Neural progenitor cell (in vitro differentiated cells): ENCODE measurements around the gene GMDS. TPM values are rescaled to one million over a fixed set of nuclear protein-coding genes. Genes with fewer than 3 reads are reported as not detected.
A peak's percentile ranks its signal among the peaks of the same experiment; 100 is the strongest.

Experiments
- DNase-seq: peaks from one replicate; pipeline ENCODE4 v3.0.0-alpha.2; 2016; ENCODE audit warnings: low spot score
- H2AFZ ChIP-seq: fragments of 200-600 bp; sonication (generic); replicated peaks from 2 replicates; pipeline ENCODE4 v1.6.1; 2016; ENCODE audit warnings: antibody characterized with exemption
- H3F3A ChIP-seq: fragments of 200-600 bp; sonication (generic); 2 replicates; pipeline ENCODE4 v1.6.1; 2016; ENCODE audit warnings: antibody characterized with exemption, low read depth
- H3K27ac ChIP-seq: fragments of 200-600 bp; sonication (generic); 2 replicates; pipeline ENCODE4 v1.5.1; 2016; ENCODE audit warnings: mild to moderate bottlenecking
- H3K27me3 ChIP-seq: fragments of 200-600 bp; sonication (generic); 2 replicates; pipeline ENCODE4 v1.6.1; 2016; ENCODE audit warnings: mild to moderate bottlenecking, moderate library complexity
- H3K36me3 ChIP-seq: fragments of 200-600 bp; sonication (generic); 2 replicates; pipeline ENCODE4 v1.5.1; 2016
- H3K4me1 ChIP-seq: fragments of 200-600 bp; sonication (generic); 2 replicates; pipeline ENCODE4 v1.6.1; 2016; ENCODE audit warnings: mixed run types
- H3K4me2 ChIP-seq: fragments of 200-600 bp; sonication (generic); 2 replicates; pipeline ENCODE4 v1.6.1; 2016
- H3K4me3 ChIP-seq: fragments of 200-600 bp; sonication (generic); 2 replicates; pipeline ENCODE4 v1.5.1; 2016
- H3K79me2 ChIP-seq: fragments of 200-600 bp; sonication (generic); 2 replicates; pipeline ENCODE4 v1.6.1; 2016; ENCODE audit warnings: low read depth
- H3K9ac ChIP-seq: fragments of 200-600 bp; sonication (generic); 2 replicates; pipeline ENCODE4 v1.6.1; 2016
- H3K9me3 ChIP-seq: fragments of 200-600 bp; sonication (generic); 2 replicates; pipeline ENCODE4 v1.5.1; 2016; ENCODE audit warnings: low read depth
- H4K20me1 ChIP-seq: fragments of 200-600 bp; sonication (generic); 2 replicates; pipeline ENCODE4 v1.6.1; 2016; ENCODE audit warnings: low read depth
- H3K27ac Mint-ChIP-seq: 3 replicates; pipeline ENCODE4 v1.8.0; 2021; ENCODE audit warnings: mixed read lengths
- H3K27me3 Mint-ChIP-seq: 2 replicates; pipeline ENCODE4 v1.8.0; 2022; ENCODE audit warnings: low read depth, mild to moderate bottlenecking, inconsistent platforms, moderate library complexity, mixed read lengths; ENCODE audit not compliant: insufficient read depth
- H3K36me3 Mint-ChIP-seq: 3 replicates; pipeline ENCODE4 v1.8.0; 2021; ENCODE audit warnings: mixed read lengths
- H3K4me1 Mint-ChIP-seq: 3 replicates; pipeline ENCODE4 v1.8.0; 2021; ENCODE audit warnings: mixed read lengths
- H3K4me3 Mint-ChIP-seq: 3 replicates; pipeline ENCODE4 v1.8.0; 2021; ENCODE audit warnings: mild to moderate bottlenecking, moderate library complexity, mixed read lengths
- H3K9me3 Mint-ChIP-seq: 3 replicates; pipeline ENCODE4 v1.8.0; 2020; ENCODE audit warnings: mixed read lengths
- EZH2 ChIP-seq: fragments of 200-600 bp; sonication (generic); IDR thresholded peaks from 2 replicates; pipeline ENCODE4 v1.6.1; 2017; ENCODE audit warnings: antibody characterized with exemption, mild to moderate bottlenecking, moderate library complexity
- EZH2phosphoT487 ChIP-seq: fragments of 200-600 bp; sonication (generic); IDR thresholded peaks from 2 replicates; pipeline ENCODE4 v1.6.1; 2017; ENCODE audit warnings: antibody characterized with exemption
- total RNA-seq: library from RNA; depleted of rRNA; stranded (reverse); fragments of >200 nt; gene quantifications from 2 replicates; pipeline ENCODE4 v1.2.3, GENCODE V29; 2015; ENCODE audit warnings: low replicate concordance
- TF ChIP-seq, protein P1 (sequence below): fragments of 200-600 bp; sonication (generic); IDR thresholded peaks from 2 replicates; pipeline ENCODE4 v1.5.1; 2017; ENCODE audit warnings: antibody characterized with exemption, mild to moderate bottlenecking

GMDS gene
- total RNA-seq, 1 donor from 2014 or later: 22.6 TPM

DNA sequence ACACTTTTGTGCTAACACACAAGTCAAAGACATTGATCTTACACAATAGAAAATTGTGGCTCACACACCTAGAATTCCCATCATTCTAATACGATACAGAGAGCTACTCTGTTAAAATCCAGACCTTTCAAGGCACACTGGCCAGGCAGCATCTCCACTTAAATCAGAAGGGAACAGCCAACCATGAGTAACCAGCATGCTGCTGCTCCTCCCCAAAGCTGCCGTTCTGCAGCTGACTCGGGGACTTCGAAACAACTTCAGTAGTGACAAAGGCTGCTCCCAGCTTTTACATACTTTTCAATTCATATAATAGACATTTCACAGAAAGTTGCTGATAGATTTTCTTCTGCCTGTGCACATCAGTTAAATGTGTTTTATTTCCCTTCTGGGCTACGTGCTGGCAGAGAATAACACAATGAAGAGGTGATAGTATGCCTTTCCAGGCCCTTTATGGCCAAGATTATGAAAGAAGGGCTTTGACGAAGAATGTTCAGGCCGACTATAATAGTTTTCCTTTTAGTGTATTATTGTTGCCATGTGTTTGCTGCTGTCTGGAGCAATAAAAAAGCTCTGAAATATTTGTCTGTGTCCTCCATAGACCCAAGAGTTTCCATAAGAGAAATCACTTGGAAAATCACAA is 159.0 kb downstream of the GMDS start:
- Histone ChIP-seq H3K36me3 (no peaks in the 10 kb centered on the region), H3K27me3 (no peaks in the 10 kb centered on the region), H3K4me2 (no peak overlapping the region), H4K20me1 (no peaks in the 10 kb centered on the region), H3K9me3 (no peaks in the 10 kb centered on the region), H3K4me3 (no peak overlapping the region), H2AFZ (peak overlapping the region; percentile 39), H3F3A (no peaks in the 10 kb centered on the region), H3K79me2 (no peaks in the 10 kb centered on the region), H3K27ac (no peak overlapping the region), H3K4me1 (no peaks in the 10 kb centered on the region), H3K9ac (no peak overlapping the region)
- H3K4me3 Mint-ChIP-seq: no peak overlapping the region
- H3K27me3 Mint-ChIP-seq: no peaks in the 10 kb centered on the region
- no peaks in the 10 kb centered on the region for H3K9me3 Mint-ChIP-seq
- no peak overlapping the region for H3K27ac Mint-ChIP-seq
- TF ChIP-seq EZH2phosphoT487: no peak
- no peak for TF ChIP-seq EZH2
- TF ChIP-seq, protein P1, sequence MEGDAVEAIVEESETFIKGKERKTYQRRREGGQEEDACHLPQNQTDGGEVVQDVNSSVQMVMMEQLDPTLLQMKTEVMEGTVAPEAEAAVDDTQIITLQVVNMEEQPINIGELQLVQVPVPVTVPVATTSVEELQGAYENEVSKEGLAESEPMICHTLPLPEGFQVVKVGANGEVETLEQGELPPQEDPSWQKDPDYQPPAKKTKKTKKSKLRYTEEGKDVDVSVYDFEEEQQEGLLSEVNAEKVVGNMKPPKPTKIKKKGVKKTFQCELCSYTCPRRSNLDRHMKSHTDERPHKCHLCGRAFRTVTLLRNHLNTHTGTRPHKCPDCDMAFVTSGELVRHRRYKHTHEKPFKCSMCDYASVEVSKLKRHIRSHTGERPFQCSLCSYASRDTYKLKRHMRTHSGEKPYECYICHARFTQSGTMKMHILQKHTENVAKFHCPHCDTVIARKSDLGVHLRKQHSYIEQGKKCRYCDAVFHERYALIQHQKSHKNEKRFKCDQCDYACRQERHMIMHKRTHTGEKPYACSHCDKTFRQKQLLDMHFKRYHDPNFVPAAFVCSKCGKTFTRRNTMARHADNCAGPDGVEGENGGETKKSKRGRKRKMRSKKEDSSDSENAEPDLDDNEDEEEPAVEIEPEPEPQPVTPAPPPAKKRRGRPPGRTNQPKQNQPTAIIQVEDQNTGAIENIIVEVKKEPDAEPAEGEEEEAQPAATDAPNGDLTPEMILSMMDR: no peak
- no peak for DNase-seq
- no peaks in the 10 kb centered on the region for H3K4me1 Mint-ChIP-seq
- H3K36me3 Mint-ChIP-seq: no peaks in the 10 kb centered on the region

DNA sequence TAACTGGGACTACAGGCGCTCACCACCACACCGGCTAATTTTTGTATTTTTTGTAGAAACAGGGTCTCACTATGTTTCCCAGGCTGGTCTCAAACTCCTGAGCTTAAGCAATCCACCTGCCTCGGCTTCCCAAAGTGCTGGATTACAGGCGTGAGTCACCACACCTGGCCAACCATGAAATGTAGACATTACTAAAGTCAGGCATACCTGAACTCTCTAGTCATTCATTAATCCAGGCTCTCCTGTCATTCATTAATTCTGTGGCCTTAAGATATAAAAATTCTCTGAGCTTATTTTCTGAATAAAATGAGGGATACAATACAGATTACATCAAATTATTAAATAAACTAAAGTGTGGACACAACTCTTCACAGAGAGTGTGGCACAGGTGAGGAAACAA is 159.7 kb downstream of the GMDS start:
- no peak for DNase-seq
- Mint-ChIP-seq H3K9me3 (no peaks in the 10 kb centered on the region), H3K27me3 (no peaks in the 10 kb centered on the region), H3K36me3 (no peaks in the 10 kb centered on the region), H3K27ac (no peak overlapping the region), H3K4me3 (no peak overlapping the region), H3K4me1 (no peaks in the 10 kb centered on the region)
- Histone ChIP-seq H3K4me2 (no peak overlapping the region), H3K9ac (no peak overlapping the region), H3K27me3 (no peaks in the 10 kb centered on the region), H3K4me1 (no peaks in the 10 kb centered on the region), H3F3A (no peaks in the 10 kb centered on the region), H2AFZ (no peak overlapping the region), H3K36me3 (no peaks in the 10 kb centered on the region), H3K9me3 (no peaks in the 10 kb centered on the region), H4K20me1 (no peaks in the 10 kb centered on the region), H3K4me3 (no peak overlapping the region), H3K79me2 (no peaks in the 10 kb centered on the region), H3K27ac (no peak overlapping the region)
- TF ChIP-seq, protein P1: no peak

DNA sequence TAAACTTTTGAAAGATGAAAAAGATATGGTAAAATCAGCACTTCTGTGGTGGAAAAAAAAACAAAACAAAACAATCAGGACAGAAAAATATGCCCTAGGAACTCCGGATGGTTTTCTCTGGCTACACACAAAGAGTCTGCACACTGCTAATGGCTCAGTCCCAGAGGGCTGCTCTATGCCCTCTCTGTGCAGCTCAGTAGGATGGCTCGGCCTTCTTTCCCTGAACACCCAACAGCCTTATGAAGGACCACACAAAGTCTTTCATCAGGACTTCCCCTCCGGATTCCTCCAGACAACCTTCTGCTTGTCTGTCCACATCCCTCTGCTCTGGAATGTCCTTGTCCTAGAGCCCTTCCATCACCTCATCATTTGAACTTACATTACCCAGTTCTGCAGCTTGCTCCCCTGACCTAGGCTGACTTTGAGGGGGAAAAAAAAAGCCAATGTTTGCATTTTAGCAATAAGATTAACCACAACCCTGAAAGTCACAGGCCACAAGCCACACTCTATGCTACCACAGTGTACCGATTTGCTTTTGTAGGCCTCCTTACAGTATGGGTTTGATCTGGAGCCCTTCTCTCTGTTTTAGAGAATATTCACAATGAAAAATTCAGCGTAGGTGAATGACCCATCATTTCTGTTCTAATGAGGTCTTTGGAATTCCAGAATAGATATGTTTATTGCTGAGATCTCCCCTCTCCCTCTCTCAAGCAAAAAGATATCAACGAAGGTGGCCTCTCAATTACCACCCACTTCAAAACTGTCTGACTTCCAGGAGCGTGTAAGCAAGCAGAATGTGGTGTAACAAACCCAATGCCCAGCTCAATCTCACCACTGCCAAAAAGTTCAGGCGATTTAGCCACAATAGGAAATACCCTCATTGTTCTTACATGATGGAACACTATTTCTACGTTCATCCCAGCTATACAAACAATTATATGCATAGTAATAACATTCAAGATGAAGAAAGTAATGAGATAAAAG is 164.0 kb downstream of the GMDS start:
- TF ChIP-seq EZH2phosphoT487: no peak
- TF ChIP-seq, protein P1: no peak
- TF ChIP-seq EZH2: no peak
- H3K27ac Mint-ChIP-seq: no peak overlapping the region

More for the DNA sequence above, 164.0 kb downstream of the GMDS start:
- Mint-ChIP-seq H3K36me3 (no peaks in the 10 kb centered on the region), H3K9me3 (peaks cover 11% of the 10 kb centered on the region), H3K27me3 (no peaks in the 10 kb centered on the region), H3K4me3 (no peak overlapping the region), H3K4me1 (no peaks in the 10 kb centered on the region)
- DNase-seq: no peak
- Histone ChIP-seq H3K27me3 (no peaks in the 10 kb centered on the region), H3K27ac (no peak overlapping the region), H3K79me2 (no peaks in the 10 kb centered on the region), H3K4me3 (no peak overlapping the region), H3K36me3 (no peaks in the 10 kb centered on the region), H3K9me3 (no peaks in the 10 kb centered on the region), H3K4me2 (no peak overlapping the region), H3K9ac (no peak overlapping the region), H4K20me1 (no peaks in the 10 kb centered on the region), H3F3A (no peaks in the 10 kb centered on the region), H2AFZ (no peak overlapping the region), H3K4me1 (no peaks in the 10 kb centered on the region)
